ENCODE results near the gene SLC13A5.

The SLC13A5 gene

DNA sequence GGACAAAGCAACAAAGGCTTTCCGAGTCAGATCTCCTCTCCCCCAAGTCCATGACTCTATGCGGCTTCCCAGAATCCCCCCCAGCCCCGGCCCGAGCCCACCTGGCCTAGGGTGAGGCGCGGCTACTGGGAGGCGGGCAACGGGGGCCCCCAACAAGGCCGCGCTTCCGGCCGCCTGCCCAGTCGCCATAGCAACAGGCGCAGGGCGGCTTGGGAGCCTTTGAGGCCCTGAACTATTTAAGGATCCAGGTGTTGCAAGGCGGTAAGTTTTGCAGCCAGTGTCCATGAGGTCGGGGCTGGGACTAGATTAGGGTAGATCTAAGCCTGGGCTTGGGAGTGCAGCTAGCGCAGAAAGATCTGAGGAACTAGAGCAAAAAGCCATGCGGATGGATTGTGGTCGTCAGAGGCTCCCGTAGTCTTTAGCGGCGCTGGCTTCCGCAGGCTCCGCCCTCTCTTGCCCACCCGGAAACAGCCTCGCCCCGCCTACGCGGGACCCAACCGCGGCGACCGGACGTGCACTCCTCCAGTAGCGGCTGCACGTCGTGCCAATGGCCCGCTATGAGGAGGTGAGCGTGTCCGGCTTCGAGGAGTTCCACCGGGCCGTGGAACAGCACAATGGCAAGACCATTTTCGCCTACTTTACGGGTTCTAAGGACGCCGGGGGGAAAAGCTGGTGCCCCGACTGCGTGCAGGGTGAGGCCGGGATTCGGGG, 72.5 kb downstream of the SLC13A5 start, which contains the start of the genes KIAA0753 and TXNDC17 (continued):
- TF ChIP-seq, protein P1, sequence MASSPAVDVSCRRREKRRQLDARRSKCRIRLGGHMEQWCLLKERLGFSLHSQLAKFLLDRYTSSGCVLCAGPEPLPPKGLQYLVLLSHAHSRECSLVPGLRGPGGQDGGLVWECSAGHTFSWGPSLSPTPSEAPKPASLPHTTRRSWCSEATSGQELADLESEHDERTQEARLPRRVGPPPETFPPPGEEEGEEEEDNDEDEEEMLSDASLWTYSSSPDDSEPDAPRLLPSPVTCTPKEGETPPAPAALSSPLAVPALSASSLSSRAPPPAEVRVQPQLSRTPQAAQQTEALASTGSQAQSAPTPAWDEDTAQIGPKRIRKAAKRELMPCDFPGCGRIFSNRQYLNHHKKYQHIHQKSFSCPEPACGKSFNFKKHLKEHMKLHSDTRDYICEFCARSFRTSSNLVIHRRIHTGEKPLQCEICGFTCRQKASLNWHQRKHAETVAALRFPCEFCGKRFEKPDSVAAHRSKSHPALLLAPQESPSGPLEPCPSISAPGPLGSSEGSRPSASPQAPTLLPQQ (tag by site-specific recombination; IDR thresholded peaks at IDR 0.05): no peak; the same call in 1 of the 2 replicates
- TF ChIP-seq, protein P2, sequence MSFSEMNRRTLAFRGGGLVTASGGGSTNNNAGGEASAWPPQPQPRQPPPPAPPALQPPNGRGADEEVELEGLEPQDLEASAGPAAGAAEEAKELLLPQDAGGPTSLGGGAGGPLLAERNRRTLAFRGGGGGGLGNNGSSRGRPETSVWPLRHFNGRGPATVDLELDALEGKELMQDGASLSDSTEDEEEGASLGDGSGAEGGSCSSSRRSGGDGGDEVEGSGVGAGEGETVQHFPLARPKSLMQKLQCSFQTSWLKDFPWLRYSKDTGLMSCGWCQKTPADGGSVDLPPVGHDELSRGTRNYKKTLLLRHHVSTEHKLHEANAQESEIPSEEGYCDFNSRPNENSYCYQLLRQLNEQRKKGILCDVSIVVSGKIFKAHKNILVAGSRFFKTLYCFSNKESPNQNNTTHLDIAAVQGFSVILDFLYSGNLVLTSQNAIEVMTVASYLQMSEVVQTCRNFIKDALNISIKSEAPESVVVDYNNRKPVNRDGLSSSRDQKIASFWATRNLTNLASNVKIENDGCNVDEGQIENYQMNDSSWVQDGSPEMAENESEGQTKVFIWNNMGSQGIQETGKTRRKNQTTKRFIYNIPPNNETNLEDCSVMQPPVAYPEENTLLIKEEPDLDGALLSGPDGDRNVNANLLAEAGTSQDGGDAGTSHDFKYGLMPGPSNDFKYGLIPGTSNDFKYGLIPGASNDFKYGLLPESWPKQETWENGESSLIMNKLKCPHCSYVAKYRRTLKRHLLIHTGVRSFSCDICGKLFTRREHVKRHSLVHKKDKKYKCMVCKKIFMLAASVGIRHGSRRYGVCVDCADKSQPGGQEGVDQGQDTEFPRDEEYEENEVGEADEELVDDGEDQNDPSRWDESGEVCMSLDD (tag by site-specific recombination; IDR thresholded peaks at IDR 0.05): peak; percentile 65
- TF ChIP-seq HOXC10 (CRISPR knock-in tag; IDR thresholded peaks at IDR 0.05) (no peak), ZNF366 (tag by site-specific recombination; conservative IDR thresholded peaks at IDR 0.05) (no peak; the same call in 1 of the 2 replicates), ZEB2 (tag by site-specific recombination; IDR thresholded peaks at IDR 0.05) (peak; percentile 81), KLF10 (tag by site-specific recombination; IDR thresholded peaks at IDR 0.05) (peak; percentile 81), GLI2 (tag by site-specific recombination; IDR thresholded peaks at IDR 0.05; ENCODE audit: borderline replicate concordance, low read depth) (no peak), ZNF830 (tag by site-specific recombination; IDR thresholded peaks at IDR 0.05; ENCODE audit: low read depth) (no peak), ZNF777 (tag by site-specific recombination; IDR thresholded peaks at IDR 0.05; ENCODE audit: borderline replicate concordance) (peak; percentile 81), TCF7L2 (IDR thresholded peaks at IDR 0.05; ENCODE audit: borderline replicate concordance, low read depth, low read length) (peak; percentile 60; the same call in 1 of the 2 replicates), ZNF585B (tag by site-specific recombination; IDR thresholded peaks at IDR 0.05) (no peak), ZNF664 (tag by site-specific recombination; IDR thresholded peaks at IDR 0.05) (0 out of 2 replicates have a peak, but pooled peaks have one; percentile 28), ZNF843 (tag by site-specific recombination; IDR thresholded peaks at IDR 0.05) (peak; percentile 14; the same call in 1 of the 2 replicates), ZSCAN16 (tag by site-specific recombination; IDR thresholded peaks at IDR 0.05) (no peak), SP2 (tag by site-specific recombination; IDR thresholded peaks at IDR 0.05) (peak; percentile 91)
- TF ChIP-seq, protein P3, sequence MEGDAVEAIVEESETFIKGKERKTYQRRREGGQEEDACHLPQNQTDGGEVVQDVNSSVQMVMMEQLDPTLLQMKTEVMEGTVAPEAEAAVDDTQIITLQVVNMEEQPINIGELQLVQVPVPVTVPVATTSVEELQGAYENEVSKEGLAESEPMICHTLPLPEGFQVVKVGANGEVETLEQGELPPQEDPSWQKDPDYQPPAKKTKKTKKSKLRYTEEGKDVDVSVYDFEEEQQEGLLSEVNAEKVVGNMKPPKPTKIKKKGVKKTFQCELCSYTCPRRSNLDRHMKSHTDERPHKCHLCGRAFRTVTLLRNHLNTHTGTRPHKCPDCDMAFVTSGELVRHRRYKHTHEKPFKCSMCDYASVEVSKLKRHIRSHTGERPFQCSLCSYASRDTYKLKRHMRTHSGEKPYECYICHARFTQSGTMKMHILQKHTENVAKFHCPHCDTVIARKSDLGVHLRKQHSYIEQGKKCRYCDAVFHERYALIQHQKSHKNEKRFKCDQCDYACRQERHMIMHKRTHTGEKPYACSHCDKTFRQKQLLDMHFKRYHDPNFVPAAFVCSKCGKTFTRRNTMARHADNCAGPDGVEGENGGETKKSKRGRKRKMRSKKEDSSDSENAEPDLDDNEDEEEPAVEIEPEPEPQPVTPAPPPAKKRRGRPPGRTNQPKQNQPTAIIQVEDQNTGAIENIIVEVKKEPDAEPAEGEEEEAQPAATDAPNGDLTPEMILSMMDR (tag by site-specific recombination; IDR thresholded peaks at IDR 0.05): peak; percentile 71
- TF ChIP-seq, protein P4, sequence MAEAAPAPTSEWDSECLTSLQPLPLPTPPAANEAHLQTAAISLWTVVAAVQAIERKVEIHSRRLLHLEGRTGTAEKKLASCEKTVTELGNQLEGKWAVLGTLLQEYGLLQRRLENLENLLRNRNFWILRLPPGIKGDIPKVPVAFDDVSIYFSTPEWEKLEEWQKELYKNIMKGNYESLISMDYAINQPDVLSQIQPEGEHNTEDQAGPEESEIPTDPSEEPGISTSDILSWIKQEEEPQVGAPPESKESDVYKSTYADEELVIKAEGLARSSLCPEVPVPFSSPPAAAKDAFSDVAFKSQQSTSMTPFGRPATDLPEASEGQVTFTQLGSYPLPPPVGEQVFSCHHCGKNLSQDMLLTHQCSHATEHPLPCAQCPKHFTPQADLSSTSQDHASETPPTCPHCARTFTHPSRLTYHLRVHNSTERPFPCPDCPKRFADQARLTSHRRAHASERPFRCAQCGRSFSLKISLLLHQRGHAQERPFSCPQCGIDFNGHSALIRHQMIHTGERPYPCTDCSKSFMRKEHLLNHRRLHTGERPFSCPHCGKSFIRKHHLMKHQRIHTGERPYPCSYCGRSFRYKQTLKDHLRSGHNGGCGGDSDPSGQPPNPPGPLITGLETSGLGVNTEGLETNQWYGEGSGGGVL (tag by site-specific recombination; IDR thresholded peaks at IDR 0.05): 0 out of 2 replicates have a peak, but pooled peaks have one; percentile 68
- TF ChIP-seq, protein P5, sequence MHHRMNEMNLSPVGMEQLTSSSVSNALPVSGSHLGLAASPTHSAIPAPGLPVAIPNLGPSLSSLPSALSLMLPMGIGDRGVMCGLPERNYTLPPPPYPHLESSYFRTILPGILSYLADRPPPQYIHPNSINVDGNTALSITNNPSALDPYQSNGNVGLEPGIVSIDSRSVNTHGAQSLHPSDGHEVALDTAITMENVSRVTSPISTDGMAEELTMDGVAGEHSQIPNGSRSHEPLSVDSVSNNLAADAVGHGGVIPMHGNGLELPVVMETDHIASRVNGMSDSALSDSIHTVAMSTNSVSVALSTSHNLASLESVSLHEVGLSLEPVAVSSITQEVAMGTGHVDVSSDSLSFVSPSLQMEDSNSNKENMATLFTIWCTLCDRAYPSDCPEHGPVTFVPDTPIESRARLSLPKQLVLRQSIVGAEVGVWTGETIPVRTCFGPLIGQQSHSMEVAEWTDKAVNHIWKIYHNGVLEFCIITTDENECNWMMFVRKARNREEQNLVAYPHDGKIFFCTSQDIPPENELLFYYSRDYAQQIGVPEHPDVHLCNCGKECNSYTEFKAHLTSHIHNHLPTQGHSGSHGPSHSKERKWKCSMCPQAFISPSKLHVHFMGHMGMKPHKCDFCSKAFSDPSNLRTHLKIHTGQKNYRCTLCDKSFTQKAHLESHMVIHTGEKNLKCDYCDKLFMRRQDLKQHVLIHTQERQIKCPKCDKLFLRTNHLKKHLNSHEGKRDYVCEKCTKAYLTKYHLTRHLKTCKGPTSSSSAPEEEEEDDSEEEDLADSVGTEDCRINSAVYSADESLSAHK (tag by site-specific recombination; IDR thresholded peaks at IDR 0.05): 0 out of 2 replicates have a peak, but pooled peaks have one; percentile 17
- TF ChIP-seq, protein P6, sequence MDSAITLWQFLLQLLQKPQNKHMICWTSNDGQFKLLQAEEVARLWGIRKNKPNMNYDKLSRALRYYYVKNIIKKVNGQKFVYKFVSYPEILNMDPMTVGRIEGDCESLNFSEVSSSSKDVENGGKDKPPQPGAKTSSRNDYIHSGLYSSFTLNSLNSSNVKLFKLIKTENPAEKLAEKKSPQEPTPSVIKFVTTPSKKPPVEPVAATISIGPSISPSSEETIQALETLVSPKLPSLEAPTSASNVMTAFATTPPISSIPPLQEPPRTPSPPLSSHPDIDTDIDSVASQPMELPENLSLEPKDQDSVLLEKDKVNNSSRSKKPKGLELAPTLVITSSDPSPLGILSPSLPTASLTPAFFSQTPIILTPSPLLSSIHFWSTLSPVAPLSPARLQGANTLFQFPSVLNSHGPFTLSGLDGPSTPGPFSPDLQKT (IDR thresholded peaks at IDR 0.05; ENCODE audit: borderline replicate concordance, low read depth, low read length): peak; percentile 95
- TF ChIP-seq, protein P7, sequence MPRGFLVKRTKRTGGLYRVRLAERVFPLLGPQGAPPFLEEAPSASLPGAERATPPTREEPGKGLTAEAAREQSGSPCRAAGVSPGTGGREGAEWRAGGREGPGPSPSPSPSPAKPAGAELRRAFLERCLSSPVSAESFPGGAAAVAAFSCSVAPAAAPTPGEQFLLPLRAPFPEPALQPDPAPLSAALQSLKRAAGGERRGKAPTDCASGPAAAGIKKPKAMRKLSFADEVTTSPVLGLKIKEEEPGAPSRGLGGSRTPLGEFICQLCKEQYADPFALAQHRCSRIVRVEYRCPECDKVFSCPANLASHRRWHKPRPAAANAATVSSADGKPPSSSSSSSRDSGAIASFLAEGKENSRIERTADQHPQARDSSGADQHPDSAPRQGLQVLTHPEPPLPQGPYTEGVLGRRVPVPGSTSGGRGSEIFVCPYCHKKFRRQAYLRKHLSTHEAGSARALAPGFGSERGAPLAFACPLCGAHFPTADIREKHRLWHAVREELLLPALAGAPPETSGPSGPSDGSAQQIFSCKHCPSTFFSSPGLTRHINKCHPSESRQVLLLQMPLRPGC (tag by site-specific recombination; IDR thresholded peaks at IDR 0.05): peak; percentile 41; the same call in 1 of the 2 replicates
- TF ChIP-seq, protein P8, sequence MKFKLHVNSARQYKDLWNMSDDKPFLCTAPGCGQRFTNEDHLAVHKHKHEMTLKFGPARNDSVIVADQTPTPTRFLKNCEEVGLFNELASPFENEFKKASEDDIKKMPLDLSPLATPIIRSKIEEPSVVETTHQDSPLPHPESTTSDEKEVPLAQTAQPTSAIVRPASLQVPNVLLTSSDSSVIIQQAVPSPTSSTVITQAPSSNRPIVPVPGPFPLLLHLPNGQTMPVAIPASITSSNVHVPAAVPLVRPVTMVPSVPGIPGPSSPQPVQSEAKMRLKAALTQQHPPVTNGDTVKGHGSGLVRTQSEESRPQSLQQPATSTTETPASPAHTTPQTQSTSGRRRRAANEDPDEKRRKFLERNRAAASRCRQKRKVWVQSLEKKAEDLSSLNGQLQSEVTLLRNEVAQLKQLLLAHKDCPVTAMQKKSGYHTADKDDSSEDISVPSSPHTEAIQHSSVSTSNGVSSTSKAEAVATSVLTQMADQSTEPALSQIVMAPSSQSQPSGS (tag by site-specific recombination; IDR thresholded peaks at IDR 0.05; ENCODE audit: low read depth): no peak
- TF ChIP-seq, protein P9, sequence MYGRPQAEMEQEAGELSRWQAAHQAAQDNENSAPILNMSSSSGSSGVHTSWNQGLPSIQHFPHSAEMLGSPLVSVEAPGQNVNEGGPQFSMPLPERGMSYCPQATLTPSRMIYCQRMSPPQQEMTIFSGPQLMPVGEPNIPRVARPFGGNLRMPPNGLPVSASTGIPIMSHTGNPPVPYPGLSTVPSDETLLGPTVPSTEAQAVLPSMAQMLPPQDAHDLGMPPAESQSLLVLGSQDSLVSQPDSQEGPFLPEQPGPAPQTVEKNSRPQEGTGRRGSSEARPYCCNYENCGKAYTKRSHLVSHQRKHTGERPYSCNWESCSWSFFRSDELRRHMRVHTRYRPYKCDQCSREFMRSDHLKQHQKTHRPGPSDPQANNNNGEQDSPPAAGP (tag by site-specific recombination; IDR thresholded peaks at IDR 0.05): peak; percentile 86

All from HEK293 (cell line).